ENCODE data around the gene KHNYN. TPM values are rescaled to one million over a fixed set of nuclear protein-coding genes. Genes with fewer than 3 reads are reported as not detected.
A peak's percentile ranks its signal among the peaks of the same experiment; 100 is the strongest.

KHNYN gene
- total RNA-seq, 1 donor from 2014 or later: 65.9 TPM

DNA sequence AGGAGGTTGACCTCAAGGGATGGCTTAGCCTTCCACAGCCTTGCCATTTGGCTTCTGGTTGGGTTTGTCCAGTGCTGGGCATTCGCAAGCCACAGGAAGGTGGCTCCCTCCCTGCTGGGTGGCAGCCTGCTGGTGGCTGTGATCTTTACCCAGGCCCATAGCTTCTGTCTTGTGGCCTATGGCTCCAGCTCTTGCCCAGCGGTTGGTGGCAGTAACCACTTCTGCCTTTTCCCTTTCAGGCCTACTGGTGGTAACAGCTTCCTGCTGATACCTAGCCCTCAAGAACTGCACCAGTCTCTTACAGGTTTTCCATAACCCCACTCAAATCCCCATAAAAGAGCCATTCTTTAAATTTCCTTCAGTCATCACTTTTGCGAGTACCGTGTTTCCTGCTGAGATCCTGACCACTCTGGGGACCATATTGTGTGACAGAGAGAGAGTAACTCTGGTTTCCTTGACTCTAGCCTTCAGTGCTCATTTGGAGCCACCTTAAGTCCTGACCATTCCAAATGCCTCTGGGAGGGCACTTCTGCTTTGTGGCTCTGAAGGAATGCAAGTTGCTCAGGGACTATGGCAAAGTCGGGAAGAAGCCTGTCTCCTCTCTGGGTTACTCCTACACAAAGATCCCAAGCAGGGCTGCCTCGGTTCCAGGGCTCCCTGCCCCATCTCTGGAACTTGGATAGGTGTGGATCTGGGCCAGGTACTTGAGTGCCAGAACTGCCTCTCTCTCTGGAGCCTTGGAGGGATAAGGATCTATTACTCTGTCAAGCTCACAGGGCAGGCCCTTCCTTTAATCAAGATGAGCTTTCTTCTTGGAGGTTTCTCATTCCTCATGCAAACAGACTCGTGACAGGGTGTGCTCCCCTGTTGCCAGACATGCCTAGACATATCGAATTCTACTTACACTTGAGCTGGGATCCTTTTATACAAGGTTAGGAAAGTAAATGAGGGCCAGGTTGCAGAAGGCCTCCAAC, 33.9 kb upstream of the KHNYN start:
- H3K4me3 Mint-ChIP-seq: no peak overlapping the region
- H3K9me3 Mint-ChIP-seq: no peaks in the 10 kb centered on the region
- H3K27ac Mint-ChIP-seq: no peak overlapping the region
- peaks cover 20% of the 10 kb centered on the region for H3K27me3 Mint-ChIP-seq (ENCODE audit: insufficient read depth)
- intact Hi-C loops (cut with micrococcal nuclease): no loop called here
- H3K36me3 Mint-ChIP-seq (ENCODE audit: low read depth): no peaks in the 10 kb centered on the region
- DNase-seq (ENCODE audit: low spot score): no peak
- no peaks in the 10 kb centered on the region for H3K4me1 Mint-ChIP-seq (ENCODE audit: low read depth)

DNA sequence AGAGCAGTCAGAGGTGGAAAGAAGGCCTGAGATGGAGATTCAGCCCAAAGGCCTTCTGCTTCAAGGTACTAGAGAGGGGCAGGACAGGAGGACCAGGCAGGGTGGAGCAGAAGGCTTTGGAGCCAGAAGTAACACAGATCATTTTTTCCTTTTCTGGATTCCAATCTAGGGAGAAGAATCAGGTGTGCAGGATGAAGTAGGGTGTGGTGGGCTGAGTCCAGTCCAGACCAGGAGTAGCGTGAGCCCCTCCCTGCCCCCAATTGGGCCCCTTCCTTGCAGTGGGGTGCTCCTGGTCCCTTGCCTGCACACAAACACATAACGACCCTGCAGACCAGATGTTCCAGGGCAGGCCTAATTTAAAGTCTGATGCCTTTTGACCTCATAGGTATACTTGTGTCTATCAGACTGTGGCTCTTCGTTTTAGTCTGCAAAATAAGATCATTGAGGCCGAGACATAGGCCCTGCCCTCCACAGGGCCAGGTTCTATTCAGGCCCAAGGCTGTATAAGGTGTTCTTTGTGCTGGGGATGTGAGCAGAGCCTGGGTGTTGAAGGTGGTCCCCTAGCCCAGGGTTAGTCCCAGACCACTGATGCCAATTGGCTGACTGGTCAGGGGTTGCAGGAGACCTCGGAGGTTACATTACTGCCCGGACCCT, 32.0 kb upstream of the KHNYN start:
- Mint-ChIP-seq H3K9me3 (no peaks in the 10 kb centered on the region), H3K4me1 (ENCODE audit: low read depth) (no peaks in the 10 kb centered on the region), H3K36me3 (ENCODE audit: low read depth) (no peaks in the 10 kb centered on the region), H3K4me3 (no peak overlapping the region), H3K27me3 (ENCODE audit: insufficient read depth) (peaks cover 18% of the 10 kb centered on the region), H3K27ac (no peak overlapping the region)
- no peak for DNase-seq (ENCODE audit: low spot score)
- intact Hi-C loops (cut with micrococcal nuclease): loop anchor here (2.0 kb wide), 1 partner anchor 33 kb away; no protein-coding TSS in a partner anchor

DNA sequence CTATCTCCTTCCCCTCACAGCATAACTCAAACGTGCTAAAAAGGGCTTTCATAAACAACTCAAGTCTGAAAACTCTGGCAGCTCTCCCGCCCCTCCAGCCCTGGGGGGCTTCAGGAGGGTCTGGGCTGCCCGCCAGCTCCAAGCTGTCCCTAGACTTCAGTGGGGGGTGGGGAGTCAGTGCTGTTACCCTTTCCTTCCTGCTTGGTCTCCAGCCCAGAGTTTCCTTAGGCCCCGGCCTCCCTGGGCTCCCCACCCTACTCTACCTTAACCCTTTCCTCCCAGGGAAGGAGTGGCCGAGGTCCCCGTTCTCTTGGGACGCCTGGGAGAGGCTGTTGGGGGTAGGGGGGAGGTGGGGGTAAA, 31.5 kb upstream of the KHNYN start:
- H3K27ac Mint-ChIP-seq: no peak overlapping the region

DNA sequence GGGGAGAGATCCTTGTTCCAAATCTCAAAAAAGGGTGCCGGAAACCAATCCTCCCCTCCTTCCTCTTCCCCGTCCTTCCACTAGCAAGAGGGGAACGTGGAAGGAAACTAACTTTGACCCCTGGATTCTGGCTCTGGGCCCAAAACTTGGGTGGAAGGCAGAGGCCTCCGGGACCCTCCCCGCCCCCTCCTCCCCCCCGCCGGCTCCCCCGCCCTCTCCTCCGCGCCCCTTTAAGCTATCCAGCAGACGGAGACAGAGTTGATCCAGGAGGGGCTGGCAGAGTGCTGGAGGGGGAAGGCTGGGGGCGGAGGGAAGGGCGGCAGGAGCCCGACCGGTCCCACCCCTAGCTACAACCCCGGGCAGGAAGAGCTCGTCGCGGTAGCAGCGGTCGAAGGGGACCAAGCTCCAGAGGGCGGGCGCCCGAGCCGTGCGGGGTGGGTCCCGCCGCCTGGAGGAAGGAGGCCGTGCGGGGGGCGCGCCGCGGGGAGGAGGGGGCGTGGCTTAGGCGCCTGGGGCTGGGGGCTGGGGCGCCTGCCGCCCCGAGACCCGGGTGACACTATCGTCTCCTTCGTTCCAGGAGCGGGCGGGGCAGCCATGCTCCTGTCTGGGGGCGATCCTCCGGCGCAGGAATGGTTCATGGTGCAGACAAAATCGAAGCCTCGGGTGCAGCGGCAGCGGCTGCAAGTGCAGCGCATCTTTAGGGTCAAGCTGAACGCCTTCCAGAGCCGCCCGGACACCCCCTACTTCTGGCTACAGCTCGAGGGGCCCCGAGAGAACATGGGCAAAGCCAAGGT, 30.9 kb upstream of the KHNYN start, which contains the start of gene NYNRIN:
Gene NYNRIN (plus strand): TSS at position 351 of the 794 bp plus-strand sequence. CDS start 244 bp downstream, at position 595.
- no peaks in the 10 kb centered on the region for H3K36me3 Mint-ChIP-seq (ENCODE audit: low read depth)
- no peak within 1 kb of the TSS for H3K27ac Mint-ChIP-seq
- DNase-seq (ENCODE audit: low spot score): peak; percentile 5
- H3K4me3 Mint-ChIP-seq: peak within 1 kb of the TSS; percentile 8
- no peaks in the 10 kb centered on the region for H3K4me1 Mint-ChIP-seq (ENCODE audit: low read depth)
- no peaks in the 10 kb centered on the region for H3K9me3 Mint-ChIP-seq
- H3K27me3 Mint-ChIP-seq (ENCODE audit: insufficient read depth): peaks cover 24% of the 10 kb centered on the region
- intact Hi-C loops (cut with micrococcal nuclease): loop anchor here (2.0 kb wide), 1 partner anchor 32 kb away; no protein-coding TSS in a partner anchor

More for the DNA sequence above, 31.5 kb upstream of the KHNYN start:
- Mint-ChIP-seq H3K4me3 (no peak overlapping the region), H3K36me3 (ENCODE audit: low read depth) (no peaks in the 10 kb centered on the region), H3K4me1 (ENCODE audit: low read depth) (no peaks in the 10 kb centered on the region), H3K9me3 (no peaks in the 10 kb centered on the region), H3K27me3 (ENCODE audit: insufficient read depth) (peaks cover 23% of the 10 kb centered on the region)
- intact Hi-C loops (cut with micrococcal nuclease): loop anchor here (2.0 kb wide), 1 partner anchor 33 kb away; no protein-coding TSS in a partner anchor
- DNase-seq (ENCODE audit: low spot score): no peak

DNA sequence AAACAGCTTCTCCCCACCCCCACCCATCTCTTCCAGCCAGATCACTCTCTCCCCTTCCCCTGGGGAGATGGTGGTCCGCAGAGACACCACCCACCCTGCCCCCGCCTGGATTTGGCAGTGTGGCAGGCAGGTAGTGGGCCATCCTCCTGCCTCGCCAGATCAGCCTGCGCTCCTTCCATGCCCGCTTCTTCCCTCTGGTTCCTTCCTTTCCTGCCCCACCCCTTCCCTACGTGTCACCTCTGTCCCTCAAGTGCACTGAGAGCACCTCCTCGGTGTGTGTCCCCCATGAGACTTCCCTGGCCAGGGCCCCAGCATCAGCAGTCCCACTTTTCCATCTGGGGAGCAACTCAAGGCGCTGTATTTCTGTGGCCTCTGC, 30.3 kb upstream of the KHNYN start:
- intact Hi-C loops (cut with micrococcal nuclease): loop anchor here (2.0 kb wide), 1 partner anchor 31 kb away; no protein-coding TSS in a partner anchor
- Mint-ChIP-seq H3K27me3 (ENCODE audit: insufficient read depth) (peaks cover 26% of the 10 kb centered on the region), H3K4me1 (ENCODE audit: low read depth) (no peaks in the 10 kb centered on the region), H3K27ac (no peak overlapping the region), H3K9me3 (no peaks in the 10 kb centered on the region), H3K36me3 (ENCODE audit: low read depth) (no peaks in the 10 kb centered on the region), H3K4me3 (peak overlapping the region; percentile 8)
- DNase-seq (ENCODE audit: low spot score): no peak

DNA sequence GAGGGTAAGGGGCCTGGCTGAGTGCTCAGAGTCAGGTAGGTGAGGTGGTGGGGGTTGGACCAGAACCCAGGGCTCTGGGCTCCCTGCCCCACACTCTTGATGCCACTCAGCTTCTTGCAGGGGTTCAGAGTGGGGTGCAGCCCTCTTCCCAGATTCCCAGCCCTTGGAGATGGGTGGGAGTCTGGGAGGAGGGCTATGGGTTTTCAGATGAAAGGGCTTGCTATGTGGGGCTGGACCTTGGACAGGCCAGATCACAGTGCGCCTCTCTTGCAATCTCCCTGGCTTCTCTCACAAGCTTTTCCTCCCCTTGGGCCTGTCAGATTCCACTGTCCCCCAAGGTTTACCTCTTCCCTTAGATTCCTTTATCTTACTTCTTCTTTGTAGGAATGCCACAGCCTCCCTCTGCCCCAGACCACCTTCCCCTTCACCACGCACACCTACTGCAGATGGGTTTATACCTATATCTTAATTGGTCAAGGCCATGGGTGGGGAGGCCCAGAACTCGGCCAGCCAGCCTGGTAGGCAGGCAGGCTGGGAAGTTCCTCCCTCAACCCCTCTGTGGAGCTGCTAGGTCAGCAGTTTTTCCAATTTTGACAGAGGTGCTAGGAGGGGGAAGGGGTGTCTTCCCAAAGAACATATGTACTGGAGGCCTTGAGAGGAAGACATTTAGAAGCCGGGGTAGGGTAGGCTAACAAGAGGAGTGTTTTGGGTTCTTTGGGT, 29.6 kb upstream of the KHNYN start:
- Mint-ChIP-seq H3K27me3 (ENCODE audit: insufficient read depth) (peaks cover 32% of the 10 kb centered on the region), H3K4me1 (ENCODE audit: low read depth) (no peaks in the 10 kb centered on the region), H3K36me3 (ENCODE audit: low read depth) (no peaks in the 10 kb centered on the region), H3K4me3 (no peak overlapping the region), H3K9me3 (no peaks in the 10 kb centered on the region), H3K27ac (no peak overlapping the region)
- DNase-seq (ENCODE audit: low spot score): no peak
- intact Hi-C loops (cut with micrococcal nuclease): loop anchor here (2.0 kb wide), 1 partner anchor 31 kb away; no protein-coding TSS in a partner anchor

DNA sequence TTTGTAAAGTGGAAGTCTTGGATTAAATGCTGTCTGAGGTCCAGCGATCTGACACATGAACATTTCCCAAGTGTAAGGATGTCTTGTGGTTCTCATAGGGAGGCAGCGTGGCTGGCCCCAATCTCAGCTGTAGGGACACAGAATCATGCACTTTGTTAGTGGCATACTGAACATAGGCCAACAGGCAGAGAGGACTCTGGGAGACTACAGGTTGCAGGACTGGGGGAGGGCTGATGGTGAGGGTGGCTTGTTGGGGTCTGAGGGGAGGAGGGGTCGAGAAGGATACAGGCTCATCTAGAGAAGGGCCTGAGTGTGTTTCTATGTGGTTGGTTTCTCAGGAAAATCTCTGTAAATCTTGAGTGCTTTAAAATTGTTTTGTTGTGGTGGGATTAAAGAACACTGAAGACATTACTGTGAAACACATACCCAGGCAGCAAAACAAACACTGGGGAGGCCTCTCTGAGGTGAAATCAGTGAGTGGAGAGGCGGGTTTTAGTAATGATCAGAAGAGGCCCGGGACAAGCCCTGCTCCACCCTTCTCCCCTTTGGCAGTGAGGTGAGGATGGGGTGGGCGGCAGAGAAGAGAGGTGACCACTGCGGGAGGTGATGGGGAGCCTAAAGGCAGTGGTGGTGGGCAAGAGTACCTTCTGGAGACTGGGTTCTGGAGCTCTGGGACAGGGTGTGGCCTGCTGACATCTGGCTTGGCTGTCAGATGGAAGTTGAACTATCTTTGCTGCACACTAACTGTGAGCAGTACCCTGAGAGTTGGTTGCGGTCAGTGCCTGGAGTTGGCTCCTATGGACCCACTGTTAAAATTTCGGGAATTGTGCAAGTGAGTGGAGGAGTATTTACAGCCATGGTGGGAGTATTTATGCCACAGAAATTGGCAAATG, 27.7 kb upstream of the KHNYN start:
- intact Hi-C loops (cut with micrococcal nuclease): no loop called here
- no peaks in the 10 kb centered on the region for H3K4me1 Mint-ChIP-seq (ENCODE audit: low read depth)
- no peaks in the 10 kb centered on the region for H3K9me3 Mint-ChIP-seq
- H3K27me3 Mint-ChIP-seq (ENCODE audit: insufficient read depth): peaks cover 36% of the 10 kb centered on the region
- H3K4me3 Mint-ChIP-seq: no peak overlapping the region
- no peaks in the 10 kb centered on the region for H3K36me3 Mint-ChIP-seq (ENCODE audit: low read depth)
- DNase-seq (ENCODE audit: low spot score): no peak
- no peak overlapping the region for H3K27ac Mint-ChIP-seq

DNA sequence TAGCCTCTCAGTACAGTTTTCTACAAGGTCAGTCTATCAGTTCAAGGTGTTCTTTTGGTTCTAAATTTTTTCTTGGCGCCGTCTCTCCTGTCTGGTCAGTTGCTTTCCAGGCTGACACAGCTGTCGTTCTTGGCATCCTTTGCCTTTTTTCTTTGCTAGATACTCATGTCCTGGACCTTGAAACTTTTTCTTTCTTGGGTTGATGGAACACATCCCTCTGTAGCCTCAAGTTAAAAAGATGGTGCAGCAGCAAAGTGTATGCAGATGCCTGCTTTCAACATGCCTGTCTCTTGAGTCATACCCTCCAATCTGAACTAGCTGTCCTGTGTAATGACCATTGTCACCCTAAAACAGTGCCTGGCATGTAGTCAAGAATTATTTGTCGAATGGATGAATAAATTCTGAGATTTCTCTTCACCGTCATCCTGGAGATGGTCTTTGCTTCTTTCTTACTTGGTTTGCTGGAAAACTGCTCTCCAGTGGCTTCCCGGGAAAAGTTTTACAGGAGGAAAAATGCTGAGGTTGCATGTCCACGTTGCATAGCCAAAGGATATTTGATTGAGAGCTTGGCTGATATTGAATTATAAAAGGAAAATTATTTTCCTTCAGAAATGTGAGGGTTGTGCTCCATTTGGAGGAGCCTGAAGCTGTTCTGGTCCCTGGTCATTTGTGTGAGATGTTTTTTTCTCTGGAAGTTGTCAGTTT, 26.3 kb upstream of the KHNYN start:
- DNase-seq (ENCODE audit: low spot score): no peak
- intact Hi-C loops (cut with micrococcal nuclease): no loop called here
- Mint-ChIP-seq H3K27me3 (ENCODE audit: insufficient read depth) (peaks cover 32% of the 10 kb centered on the region), H3K36me3 (ENCODE audit: low read depth) (no peaks in the 10 kb centered on the region), H3K4me3 (no peak overlapping the region), H3K9me3 (no peaks in the 10 kb centered on the region), H3K27ac (no peak overlapping the region), H3K4me1 (ENCODE audit: low read depth) (no peaks in the 10 kb centered on the region)

DNA sequence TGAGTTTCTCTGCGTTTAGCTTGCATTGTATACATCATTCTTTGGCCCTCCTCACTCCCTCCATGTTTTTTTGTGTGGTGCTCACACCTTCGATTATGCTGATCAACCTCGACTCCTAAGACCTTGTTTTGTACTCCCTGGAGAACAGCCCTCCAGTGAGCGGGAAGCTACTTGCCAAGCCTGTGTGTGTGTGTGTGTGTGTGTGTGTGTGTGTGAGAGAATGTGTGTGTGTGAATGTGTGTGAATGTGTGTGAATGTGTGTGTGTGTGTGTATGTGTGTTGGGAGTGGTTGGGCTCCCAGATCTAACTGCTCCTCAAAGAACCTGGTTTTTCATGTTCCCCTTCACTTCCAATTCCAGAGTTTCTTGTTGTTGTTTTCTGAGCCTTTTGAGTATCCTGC, 24.9 kb upstream of the KHNYN start:
- Mint-ChIP-seq H3K4me3 (no peak overlapping the region), H3K27ac (no peak overlapping the region), H3K9me3 (no peaks in the 10 kb centered on the region), H3K36me3 (ENCODE audit: low read depth) (no peaks in the 10 kb centered on the region), H3K27me3 (ENCODE audit: insufficient read depth) (peaks cover 30% of the 10 kb centered on the region), H3K4me1 (ENCODE audit: low read depth) (no peaks in the 10 kb centered on the region)
- intact Hi-C loops (cut with micrococcal nuclease): no loop called here
- no peak for DNase-seq (ENCODE audit: low spot score)

DNA sequence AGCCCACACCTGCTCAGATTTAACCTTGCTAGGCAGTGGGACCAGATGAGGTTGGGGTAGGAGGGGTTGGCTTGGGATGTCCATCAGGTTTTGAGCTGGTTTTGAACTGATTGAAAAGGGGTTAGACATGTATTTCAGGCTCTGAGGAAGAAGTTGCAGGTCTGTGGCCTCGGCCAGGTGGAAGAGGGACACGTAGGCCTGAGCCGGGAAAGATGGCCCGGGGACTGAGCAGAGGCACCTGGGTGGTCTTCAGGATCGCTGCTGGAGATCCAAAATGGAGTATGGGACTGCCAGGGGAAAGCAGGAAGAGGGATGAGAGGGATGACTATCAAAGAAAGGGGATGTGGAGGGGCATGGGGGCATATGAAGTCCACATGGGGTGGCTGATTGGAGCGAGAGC, 23.3 kb upstream of the KHNYN start:
- Mint-ChIP-seq H3K4me3 (no peak overlapping the region), H3K9me3 (no peaks in the 10 kb centered on the region), H3K27ac (no peak overlapping the region), H3K36me3 (ENCODE audit: low read depth) (no peaks in the 10 kb centered on the region), H3K27me3 (ENCODE audit: insufficient read depth) (peaks cover 25% of the 10 kb centered on the region), H3K4me1 (ENCODE audit: low read depth) (no peaks in the 10 kb centered on the region)
- no peak for DNase-seq (ENCODE audit: low spot score)
- intact Hi-C loops (cut with micrococcal nuclease): no loop called here

All from activated T-helper 1 cell treated with anti-CD3 and anti-CD28 coated beads, Interleukin-12 subunit alpha, Interleukin-12 subunit beta, Interleukin-2, Interleukin-4 antibody, amounts not matched to agents 30 ng/mL and 10 ng/mL and 1 ng/mL, durations not matched to agents 14 hours and 24 hours and 36 hours (primary cell).